ENCODE measurements around the gene POLR1E. TPM values are rescaled to one million over a fixed set of nuclear protein-coding genes. Genes with fewer than 3 reads are reported as not detected.

Gene POLR1E
- total and polyA plus RNA-seq, 2 of the 8 experiments (the other 6 are each of a cell fraction or from before 2014, with no cell fraction given) = 16.0 to 40.0 TPM

- TF ChIP-seq CHD7 (IDR thresholded peaks at IDR 0.05; ENCODE audit: insufficient replicate concordance, low read length) = no peak
Measured at GRCh38 chr9:37541465-37541864, 55.7 kb downstream of the POLR1E start (continued).

All from H1 (cell line).